ENCODE data around the gene TTL. TPM values are rescaled to one million over a fixed set of nuclear protein-coding genes. Genes with fewer than 3 reads are reported as not detected.
"Not testable (repeated sequence)": the region's sequence is repeated elsewhere in the genome, so short reads cannot be mapped to it uniquely, and the experiment has no call there.

TTL gene
- total and polyA plus RNA-seq, 4 donors, result 3.6 to 9.5 (median 7.1) TPM

GRCh38 chr2:112523291-112523777 lies 41.4 kb downstream of the TTL start:
- Histone ChIP-seq H3K27me3 (ENCODE audit: control insufficient read depth in 4 of 4, insufficient read depth in 4 of 4, low read length in 3 of 4) (no peaks in the 10 kb centered on the region), H3K4me1 (ENCODE audit: control insufficient read depth in 4 of 4, insufficient read depth in 4 of 4, low read length in 3 of 4) (no peaks in the 10 kb centered on the region), H3K27ac (ENCODE audit: low read depth in 1 of 2, low read length in 2 of 2) (no peak overlapping the region), H3K36me3 (ENCODE audit: control insufficient read depth in 4 of 4, insufficient read depth in 3 of 4, low read depth in 1 of 4, low read length in 3 of 4) (peaks cover 6 to 15% (median 10%) of the 10 kb centered on the region in 4 donors), H3K4me3 (ENCODE audit: low read depth in 1 of 3, low read length in 3 of 3) (no peak overlapping the region), H3K9ac (ENCODE audit: low read depth in 1 of 2, low read length in 2 of 2) (no peak overlapping the region), H3K9me3 (ENCODE audit: control insufficient read depth in 4 of 4, low read length in 3 of 4) (no peaks in the 10 kb centered on the region)
- TF ChIP-seq MAX (IDR thresholded peaks at IDR 0.05), result no peak
- TF ChIP-seq NR2F2 (IDR thresholded peaks at IDR 0.05), result no peak
- TF ChIP-seq TAF1 (conservative IDR thresholded peaks at IDR 0.05), result no peak
- no peak for DNase-seq (ENCODE audit: low spot score)
- 91% methylated on average over 3 of the region's 3 CpGs for WGBS

GRCh38 chr2:112524276-112524675 lies 42.3 kb downstream of the TTL start:
- H3K27me3 ChIP-seq (ENCODE audit: control insufficient read depth in 4 of 4, insufficient read depth in 4 of 4, low read length in 3 of 4); H3K4me3 ChIP-seq (ENCODE audit: low read depth in 1 of 3, low read length in 3 of 3); DNase-seq (ENCODE audit: low spot score); H3K9me3 ChIP-seq (ENCODE audit: control insufficient read depth in 4 of 4, low read length in 3 of 4); H3K27ac ChIP-seq (ENCODE audit: low read depth in 1 of 2, low read length in 2 of 2); H3K4me1 ChIP-seq (ENCODE audit: control insufficient read depth in 4 of 4, insufficient read depth in 4 of 4, low read length in 3 of 4); H3K9ac ChIP-seq (ENCODE audit: low read depth in 1 of 2, low read length in 2 of 2): not testable (repeated sequence)
- peaks cover 6 to 22% (median 13%) of the 10 kb centered on the region in 4 donors for H3K36me3 ChIP-seq (ENCODE audit: control insufficient read depth in 4 of 4, insufficient read depth in 3 of 4, low read depth in 1 of 4, low read length in 3 of 4)
- WGBS, result 96% methylated on average over 3 of the region's 3 CpGs

- DNase-seq (ENCODE audit: low spot score), result no peak
- Histone ChIP-seq H3K4me1 (ENCODE audit: control insufficient read depth in 4 of 4, insufficient read depth in 4 of 4, low read length in 3 of 4) (no peaks in the 10 kb centered on the region), H3K4me3 (ENCODE audit: low read depth in 1 of 3, low read length in 3 of 3) (no peak overlapping the region), H3K36me3 (ENCODE audit: control insufficient read depth in 4 of 4, insufficient read depth in 3 of 4, low read depth in 1 of 4, low read length in 3 of 4) (peaks cover 2 to 8% (median 6%) of the 10 kb centered on the region in 4 donors), H3K27me3 (ENCODE audit: control insufficient read depth in 4 of 4, insufficient read depth in 4 of 4, low read length in 3 of 4) (no peaks in the 10 kb centered on the region), H3K9me3 (ENCODE audit: control insufficient read depth in 4 of 4, low read length in 3 of 4) (no peaks in the 10 kb centered on the region), H3K27ac (ENCODE audit: low read depth in 1 of 2, low read length in 2 of 2) (no peak overlapping the region), H3K9ac (ENCODE audit: low read depth in 1 of 2, low read length in 2 of 2) (no peak overlapping the region)
- TF ChIP-seq GABPA (IDR thresholded peaks at IDR 0.05 in 1 of 2, conservative IDR thresholded peaks at IDR 0.05 in 1 of 2) (no peak), TAF1 (conservative IDR thresholded peaks at IDR 0.05) (no peak), ZBTB33 (IDR thresholded peaks at IDR 0.05) (no peak)
- 97% methylated on average over 5 of the region's 5 CpGs for WGBS
These were observed 46.6 kb downstream of the TTL start for GRCh38 chr2:112528541-112528940.

GRCh38 chr2:112529757-112530156 lies 47.8 kb downstream of the TTL start:
- H3K9ac ChIP-seq (ENCODE audit: low read depth in 1 of 2, low read length in 2 of 2), result no peak overlapping the region
- H3K4me3 ChIP-seq (ENCODE audit: low read depth in 1 of 3, low read length in 3 of 3), result no peak overlapping the region
- TF ChIP-seq RXRA (IDR thresholded peaks at IDR 0.05), result no peak
- no peak for TF ChIP-seq TAF1 (conservative IDR thresholded peaks at IDR 0.05)
- TF ChIP-seq GABPA (IDR thresholded peaks at IDR 0.05 in 1 of 2, conservative IDR thresholded peaks at IDR 0.05 in 1 of 2), result no peak
- TF ChIP-seq FOXA2 (IDR thresholded peaks at IDR 0.05), result no peak
- no peaks in the 10 kb centered on the region for H3K4me1 ChIP-seq (ENCODE audit: control insufficient read depth in 4 of 4, insufficient read depth in 4 of 4, low read length in 3 of 4)
- no peak for DNase-seq (ENCODE audit: low spot score)
- no peaks in the 10 kb centered on the region for H3K9me3 ChIP-seq (ENCODE audit: control insufficient read depth in 4 of 4, low read length in 3 of 4)
- peaks cover 2 to 8% (median 6%) of the 10 kb centered on the region in 4 donors for H3K36me3 ChIP-seq (ENCODE audit: control insufficient read depth in 4 of 4, insufficient read depth in 3 of 4, low read depth in 1 of 4, low read length in 3 of 4)
- no peaks in the 10 kb centered on the region for H3K27me3 ChIP-seq (ENCODE audit: control insufficient read depth in 4 of 4, insufficient read depth in 4 of 4, low read length in 3 of 4)
- no peak overlapping the region for H3K27ac ChIP-seq (ENCODE audit: low read depth in 1 of 2, low read length in 2 of 2)
- WGBS, result 87% methylated on average over 4 of the region's 4 CpGs
